Inferior parietal cortex (tissue), 1 donor: ENCODE data around the gene CSGALNACT2.

Experiments
- DNase-seq: peaks from one replicate; pipeline ENCODE4 v3.0.0-alpha.2; 2016; ENCODE audit errors: extremely low spot score

CSGALNACT2 gene

GRCh38 chr10:43123361-43124093 lies 14.7 kb upstream of the CSGALNACT2 start:
- no peak for DNase-seq

GRCh38 chr10:43124094-43124521 lies 14.1 kb upstream of the CSGALNACT2 start:
- no peak for DNase-seq

GRCh38 chr10:43124574-43125273 lies 13.5 kb upstream of the CSGALNACT2 start:
- no peak for DNase-seq

- no peak for DNase-seq
These were observed 12.9 kb upstream of the CSGALNACT2 start for GRCh38 chr10:43125274-43125845.

DNA sequence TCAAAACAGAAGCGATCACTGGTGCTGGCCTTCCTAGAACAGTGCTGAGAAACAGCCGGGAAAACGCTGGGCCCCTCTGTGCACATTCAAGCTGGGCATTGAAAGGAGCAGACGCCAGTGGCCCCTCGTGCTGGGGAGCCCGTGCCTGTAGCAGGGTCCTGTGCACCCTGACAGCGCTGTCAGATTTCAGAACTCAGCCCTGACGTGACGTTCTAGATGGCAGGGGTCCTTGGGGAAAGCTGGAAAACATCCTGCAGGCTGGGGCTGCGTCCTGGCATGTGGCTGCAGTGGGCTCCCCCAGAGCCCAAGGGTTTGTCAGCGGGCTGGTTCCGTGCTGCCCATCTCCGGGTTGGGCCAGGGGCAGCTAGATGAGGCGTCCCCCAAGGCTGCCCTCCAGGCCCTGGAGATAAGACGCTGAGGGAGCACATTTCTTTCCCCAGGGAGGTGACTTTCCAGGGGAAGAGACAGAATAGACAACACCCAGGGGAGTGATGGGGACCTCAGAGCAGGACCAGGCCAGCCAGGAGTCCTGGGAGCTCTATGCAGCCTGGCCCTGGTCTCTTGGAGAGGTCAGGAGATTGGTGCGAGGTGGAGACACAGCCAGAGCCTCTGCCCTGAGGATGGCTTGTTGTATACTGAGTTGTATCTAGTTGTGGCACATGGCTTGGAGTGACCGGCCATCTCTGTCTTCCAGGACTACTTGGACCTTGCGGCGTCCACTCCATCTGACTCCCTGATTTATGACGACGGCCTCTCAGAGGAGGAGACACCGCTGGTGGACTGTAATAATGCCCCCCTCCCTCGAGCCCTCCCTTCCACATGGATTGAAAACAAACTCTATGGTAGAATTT lies 12.1 kb upstream of the CSGALNACT2 start:
- no peak for DNase-seq

- no peak for DNase-seq
These were observed 11.4 kb upstream of the CSGALNACT2 start for GRCh38 chr10:43126759-43127424.

DNA sequence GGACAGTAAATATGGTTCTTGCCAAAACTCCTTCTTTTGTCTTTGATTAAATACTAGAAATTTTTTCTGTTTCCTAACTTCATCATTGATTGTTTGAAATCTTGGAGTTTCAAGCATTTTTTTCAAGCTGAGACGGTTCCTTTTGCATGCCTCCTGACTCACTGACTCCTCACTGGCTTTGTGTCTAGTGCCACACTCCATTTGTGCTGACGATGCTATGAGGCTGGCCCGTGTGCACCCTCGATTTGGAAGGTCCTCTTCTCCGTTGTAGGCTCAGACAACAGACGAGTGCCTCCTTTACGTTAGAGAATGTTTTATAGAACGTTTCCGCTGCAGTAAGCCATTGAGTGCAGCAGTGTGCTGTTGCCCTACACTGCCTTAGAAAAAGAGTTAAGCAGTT lies 10.8 kb upstream of the CSGALNACT2 start:
- no peak for DNase-seq

DNA sequence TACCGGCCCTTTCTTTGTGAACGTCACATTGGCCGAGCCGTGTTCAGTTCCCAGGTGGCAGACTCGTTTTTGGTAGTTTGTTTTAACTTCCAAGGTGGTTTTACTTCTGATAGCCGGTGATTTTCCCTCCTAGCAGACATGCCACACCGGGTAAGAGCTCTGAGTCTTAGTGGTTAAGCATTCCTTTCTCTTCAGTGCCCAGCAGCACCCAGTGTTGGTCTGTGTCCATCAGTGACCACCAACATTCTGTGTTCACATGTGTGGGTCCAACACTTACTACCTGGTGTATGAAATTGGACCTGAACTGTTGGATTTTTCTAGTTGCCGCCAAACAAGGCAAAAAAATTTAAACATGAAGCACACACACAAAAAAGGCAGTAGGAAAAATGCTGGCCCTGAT lies 9.9 kb upstream of the CSGALNACT2 start:
- no peak for DNase-seq

GRCh38 chr10:43128958-43129706 lies 9.1 kb upstream of the CSGALNACT2 start:
- peak; percentile 44 for DNase-seq

DNA sequence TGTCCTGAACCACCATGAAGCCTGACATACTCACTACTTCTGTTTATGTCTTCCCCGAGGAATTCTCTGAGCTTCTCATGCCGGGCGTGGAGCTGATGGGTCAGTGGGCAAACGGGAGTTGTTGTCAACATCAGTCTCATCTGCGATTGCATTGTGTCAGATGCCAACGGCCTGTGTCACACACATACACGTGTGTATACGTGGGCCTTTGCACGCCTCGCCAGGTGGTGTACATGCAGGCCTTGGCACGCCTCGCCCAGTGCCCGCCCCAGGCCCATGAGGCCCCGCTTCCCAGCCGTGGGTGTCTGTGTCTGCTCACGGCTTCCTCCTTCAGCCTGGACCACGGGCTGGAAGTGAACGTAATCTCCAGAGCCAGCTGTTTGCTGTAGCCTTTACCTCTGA lies 7.5 kb upstream of the CSGALNACT2 start:
- no peak for DNase-seq

DNA sequence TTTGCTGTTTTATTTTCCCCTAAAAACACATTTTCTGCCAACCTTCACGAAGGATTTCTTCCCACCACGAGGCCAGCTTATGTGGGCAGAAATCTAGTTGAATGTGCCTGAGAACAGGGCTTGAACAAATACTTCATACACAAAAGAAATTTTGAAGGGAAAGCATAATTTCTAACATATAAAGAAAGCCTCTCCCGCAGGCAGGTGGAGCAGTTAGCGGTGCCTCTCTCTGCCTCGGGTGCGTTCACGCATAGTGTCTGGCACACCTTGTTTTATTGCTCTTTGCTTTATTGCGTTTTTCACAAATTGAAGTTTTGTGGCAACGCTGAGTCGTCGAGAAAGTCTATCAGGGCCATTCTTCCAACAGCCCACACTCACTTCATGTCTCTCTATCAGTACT lies 7.0 kb upstream of the CSGALNACT2 start:
- no peak for DNase-seq

DNA sequence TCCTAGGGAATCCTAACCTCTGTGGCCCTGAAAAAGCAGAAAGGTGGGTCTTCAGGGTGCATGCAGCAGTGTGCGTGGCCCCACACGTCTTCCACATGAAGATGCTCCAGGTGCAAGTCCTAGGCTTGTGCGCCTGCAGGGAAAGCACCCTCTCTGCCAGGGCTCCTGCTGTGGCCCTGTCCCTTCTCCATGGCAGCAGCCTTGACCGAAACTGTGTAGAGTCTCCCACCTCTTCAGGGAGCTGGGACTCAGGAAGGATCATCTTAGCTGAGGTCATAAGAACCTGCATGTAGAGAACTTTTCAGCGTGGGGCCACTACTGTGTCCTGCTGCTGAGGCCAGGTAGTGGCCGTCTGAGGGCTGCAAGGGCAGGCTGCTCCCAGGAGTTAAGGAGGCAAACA lies 6.3 kb upstream of the CSGALNACT2 start:
- no peak for DNase-seq

- DNase-seq: no peak
These were observed 5.1 kb upstream of the CSGALNACT2 start for GRCh38 chr10:43132867-43133787.

- no peak for DNase-seq
These were observed 3.9 kb upstream of the CSGALNACT2 start for GRCh38 chr10:43134126-43134905.

DNA sequence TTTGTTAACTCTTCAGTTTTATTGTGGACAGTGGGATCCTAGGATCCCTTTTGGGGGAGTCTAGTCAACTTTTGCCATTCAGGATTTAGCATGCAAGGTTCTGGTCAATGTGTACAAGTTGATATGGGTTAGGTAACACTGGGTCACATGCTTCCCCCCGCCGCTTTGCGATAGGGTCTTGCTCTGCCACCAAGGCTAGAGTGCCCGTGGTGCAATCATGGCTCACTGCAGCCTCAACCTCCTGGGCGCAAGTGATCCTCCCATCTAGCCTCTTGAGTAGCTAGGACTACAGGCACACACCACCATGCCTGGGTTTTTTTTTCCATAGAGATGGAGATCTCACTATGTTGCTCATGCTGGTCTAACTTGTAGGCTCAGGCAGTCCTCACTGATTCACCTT lies 3.2 kb upstream of the CSGALNACT2 start:
- DNase-seq: no peak

- no peak for DNase-seq
These were observed 2.6 kb upstream of the CSGALNACT2 start for GRCh38 chr10:43135656-43136055.

- DNase-seq: no peak
These were observed 1.8 kb upstream of the CSGALNACT2 start for GRCh38 chr10:43136432-43136831.

GRCh38 chr10:43136995-43137716 lies 1.1 kb upstream of the CSGALNACT2 start:
- DNase-seq: no peak
